Bronchial epithelial cell (primary cell): ENCODE results near the gene ABCA3. TPM values are rescaled to one million over a fixed set of nuclear protein-coding genes. Genes with fewer than 3 reads are reported as not detected.
A peak's percentile ranks its signal among the peaks of the same experiment; 100 is the strongest.
"Not testable (repeated sequence)": the region's sequence is repeated elsewhere in the genome, so short reads cannot be mapped to it uniquely, and the experiment has no call there.

ENCODE experiments used
- DNase-seq: peaks from one replicate; pipeline ENCODE4 v3.0.0-alpha.2; 2010; ENCODE audit warnings: low read depth
- FAIRE-seq: peaks from 2 replicates; lab custom pipeline; 2011; peaks lifted over from hg19 to GRCh38; lab: Jason Lieb, UNC
- H3K27me3 ChIP-seq: 2 replicates; pipeline ENCODE4 v1.5.1; 2011; ENCODE audit warnings: low read length; ENCODE audit not compliant: control insufficient read depth, insufficient read depth
- H3K36me3 ChIP-seq: 2 replicates; pipeline ENCODE4 v1.5.1; 2011; ENCODE audit warnings: low read length; ENCODE audit not compliant: control insufficient read depth, insufficient read depth
- H3K4me3 ChIP-seq: 2 replicates; pipeline ENCODE4 v1.5.1; 2011; ENCODE audit warnings: mild to moderate bottlenecking, low read depth, low read length, control low read depth
- CTCF ChIP-seq: IDR thresholded peaks from 2 replicates; pipeline ENCODE4 v1.5.1; 2011; ENCODE audit warnings: mild to moderate bottlenecking, moderate library complexity, low read length, control low read depth, inconsistent platforms; ENCODE audit not compliant: insufficient read depth, severe bottlenecking
- total RNA-seq: library from RNA; depleted of rRNA; stranded (reverse); fragments of >200 nt; gene quantifications from 2 replicates; pipeline ENCODE4 v1.2.1, GENCODE V29; 2014

Gene ABCA3
- under 0.01 and 0.51 TPM in 2 replicates for total RNA-seq

GRCh38 chr16:2340564-2341455 lies at the start of gene ABCA3:
TSS of gene ABCA3 (minus strand) at chr16:2340728. CDS start at chr16:2326466, 14,262 bp downstream.
- Histone ChIP-seq H3K36me3 (no peaks in the 10 kb centered on the region), H3K4me3 (peak within 1 kb of the TSS; percentile 43), H3K27me3 (peaks cover 19% of the 10 kb centered on the region)
- DNase-seq (peak; percentile 78), FAIRE-seq (no peak)
- peak; percentile 98 for TF ChIP-seq CTCF

- peak; percentile 79 for DNase-seq
- Histone ChIP-seq H3K4me3 (no peak overlapping the region), H3K27me3 (no peaks in the 10 kb centered on the region), H3K36me3 (no peaks in the 10 kb centered on the region)
- no peak for FAIRE-seq
- TF ChIP-seq CTCF = no peak
These were observed 48.4 kb upstream of the ABCA3 start for GRCh38 chr16:2388875-2389433.

- no peak overlapping the region for H3K4me3 ChIP-seq
- no peak for DNase-seq
- no peak for FAIRE-seq
- no peaks in the 10 kb centered on the region for H3K27me3 ChIP-seq
- TF ChIP-seq CTCF = no peak
- H3K36me3 ChIP-seq = no peaks in the 10 kb centered on the region
These were observed 47.8 kb upstream of the ABCA3 start for GRCh38 chr16:2388139-2388874.

GRCh38 chr16:2386990-2387389 lies 46.5 kb upstream of the ABCA3 start:
- TF ChIP-seq CTCF = no peak
- Histone ChIP-seq H3K36me3 (no peaks in the 10 kb centered on the region), H3K4me3 (no peak overlapping the region), H3K27me3 (no peaks in the 10 kb centered on the region)
- DNase-seq (no peak), FAIRE-seq (no peak)

GRCh38 chr16:2385982-2386381 lies 45.5 kb upstream of the ABCA3 start:
- DNase-seq, H3K4me3 ChIP-seq, H3K36me3 ChIP-seq, FAIRE-seq, H3K27me3 ChIP-seq: not testable (repeated sequence)
